GM12872 (cell line): ENCODE data around the gene LYRM4.

Experiments used
- CTCF ChIP-seq: IDR thresholded peaks from 3 replicates; pipeline ENCODE4 v1.5.1; 2011; ENCODE audit warnings: low read depth, mild to moderate bottlenecking, low read length, moderate library complexity; ENCODE audit not compliant: insufficient read depth

Gene LYRM4

GRCh38 chr6:5094327-5094726 lies 166.4 kb downstream of the LYRM4 start:
- TF ChIP-seq CTCF, result no peak

GRCh38 chr6:5093231-5094015 lies 167.3 kb downstream of the LYRM4 start:
- no peak for TF ChIP-seq CTCF

- no peak for TF ChIP-seq CTCF
These were observed 169.3 kb downstream of the LYRM4 start for GRCh38 chr6:5091210-5092069.

GRCh38 chr6:5090603-5091002 lies 170.1 kb downstream of the LYRM4 start:
- TF ChIP-seq CTCF, result no peak

- no peak for TF ChIP-seq CTCF
These were observed 171.0 kb downstream of the LYRM4 start for GRCh38 chr6:5089481-5090438.

- no peak for TF ChIP-seq CTCF
These were observed 172.0 kb downstream of the LYRM4 start for GRCh38 chr6:5088780-5089179.

- no peak for TF ChIP-seq CTCF
These were observed 173.4 kb downstream of the LYRM4 start for GRCh38 chr6:5087389-5087788.
